ENCODE data around the gene RNF220. TPM values are rescaled to one million over a fixed set of nuclear protein-coding genes. Genes with fewer than 3 reads are reported as not detected.

The RNF220 gene
- polyA plus RNA-seq, 1 donor from 2014 or later, result 142 TPM

DNA sequence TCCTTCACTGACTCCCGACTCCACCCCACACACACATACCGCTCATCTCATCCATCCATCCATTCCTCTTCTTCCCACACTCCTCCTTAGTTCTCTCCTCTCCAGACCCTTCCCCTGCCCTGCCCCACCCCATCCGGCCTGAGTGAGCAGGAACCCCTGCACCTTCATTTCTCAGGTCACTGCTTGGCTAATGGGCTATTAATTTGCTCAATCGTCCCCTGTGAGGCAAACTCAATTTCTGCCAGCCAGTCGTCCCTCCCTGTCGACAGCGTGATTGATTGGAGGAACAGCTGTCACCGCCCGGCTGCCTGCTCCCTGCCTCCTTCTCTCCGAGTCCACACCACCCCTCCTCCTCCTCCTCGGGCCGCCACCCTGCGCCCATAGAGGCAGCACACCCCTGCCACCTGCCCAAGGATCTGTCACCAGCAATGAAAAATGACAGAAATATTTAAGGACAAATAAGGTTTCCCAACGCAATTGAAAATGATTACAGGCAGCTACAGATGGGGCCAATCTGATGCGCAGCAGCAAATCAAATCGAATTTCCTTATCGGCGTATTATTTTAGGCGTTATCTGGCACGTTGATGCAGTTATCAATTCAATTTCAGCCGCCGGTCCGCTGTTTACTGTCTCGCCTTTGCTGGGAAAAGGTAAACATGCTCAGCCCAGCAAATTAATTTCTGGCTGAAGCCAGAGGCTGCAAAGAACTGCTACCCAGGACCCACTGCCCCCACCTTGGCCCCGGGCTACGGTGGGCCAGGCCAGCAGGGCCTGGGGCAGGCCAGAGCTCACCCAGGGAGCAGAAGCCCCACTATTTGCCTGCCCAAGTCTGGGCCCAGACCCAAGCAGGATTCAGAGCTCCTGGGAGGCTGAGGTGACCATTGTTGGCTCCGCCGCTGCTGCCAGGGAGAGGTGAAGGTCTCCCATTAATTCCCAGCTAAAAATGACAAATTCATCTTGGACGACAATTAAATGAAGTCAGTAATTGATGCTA lies 197.9 kb downstream of the RNF220 start:
- Histone ChIP-seq H2AFZ (ENCODE audit: low read depth, low read length) (no peak overlapping the region), H3K79me2 (replicated peaks; ENCODE audit: insufficient read depth, low read length) (no peaks in the 10 kb centered on the region), H4K20me1 (ENCODE audit: insufficient read depth) (no peaks in the 10 kb centered on the region), H3F3A (ENCODE audit: insufficient read depth, low read length, poor library complexity, severe bottlenecking) (no peaks in the 10 kb centered on the region), H3K27me3 (ENCODE audit: insufficient read depth, low read depth, low read length) (no peaks in the 10 kb centered on the region), H3K9me3 (ENCODE audit: low read length) (no peaks in the 10 kb centered on the region), H3K4me3 (ENCODE audit: low read length) (no peak overlapping the region), H3K27ac (ENCODE audit: low read length) (no peak overlapping the region), H3K36me3 (ENCODE audit: insufficient read depth, low read length) (no peaks in the 10 kb centered on the region), H3K9me2 (ENCODE audit: insufficient read depth, low read length) (no peaks in the 10 kb centered on the region), H3K9ac (ENCODE audit: low read length) (no peak overlapping the region), H3K4me2 (ENCODE audit: low read length) (no peak overlapping the region)
- TF ChIP-seq MXI1 (conservative IDR thresholded peaks at IDR 0.05; ENCODE audit: poor library complexity, severe bottlenecking) (no peak), EZH2 (IDR thresholded peaks at IDR 0.05; ENCODE audit: borderline replicate concordance, insufficient read depth, low read length, poor library complexity, severe bottlenecking) (no peak), EP300 (conservative IDR thresholded peaks at IDR 0.05; ENCODE audit: poor library complexity, severe bottlenecking) (no peak), POLR2AphosphoS5 (IDR thresholded peaks at IDR 0.05) (no peak), SMC3 (conservative IDR thresholded peaks at IDR 0.05; ENCODE audit: poor library complexity) (no peak), TAF1 (IDR thresholded peaks at IDR 0.05; ENCODE audit: low read depth) (no peak), RAD21 (conservative IDR thresholded peaks at IDR 0.05) (no peak)
- TF ChIP-seq, protein P1, sequence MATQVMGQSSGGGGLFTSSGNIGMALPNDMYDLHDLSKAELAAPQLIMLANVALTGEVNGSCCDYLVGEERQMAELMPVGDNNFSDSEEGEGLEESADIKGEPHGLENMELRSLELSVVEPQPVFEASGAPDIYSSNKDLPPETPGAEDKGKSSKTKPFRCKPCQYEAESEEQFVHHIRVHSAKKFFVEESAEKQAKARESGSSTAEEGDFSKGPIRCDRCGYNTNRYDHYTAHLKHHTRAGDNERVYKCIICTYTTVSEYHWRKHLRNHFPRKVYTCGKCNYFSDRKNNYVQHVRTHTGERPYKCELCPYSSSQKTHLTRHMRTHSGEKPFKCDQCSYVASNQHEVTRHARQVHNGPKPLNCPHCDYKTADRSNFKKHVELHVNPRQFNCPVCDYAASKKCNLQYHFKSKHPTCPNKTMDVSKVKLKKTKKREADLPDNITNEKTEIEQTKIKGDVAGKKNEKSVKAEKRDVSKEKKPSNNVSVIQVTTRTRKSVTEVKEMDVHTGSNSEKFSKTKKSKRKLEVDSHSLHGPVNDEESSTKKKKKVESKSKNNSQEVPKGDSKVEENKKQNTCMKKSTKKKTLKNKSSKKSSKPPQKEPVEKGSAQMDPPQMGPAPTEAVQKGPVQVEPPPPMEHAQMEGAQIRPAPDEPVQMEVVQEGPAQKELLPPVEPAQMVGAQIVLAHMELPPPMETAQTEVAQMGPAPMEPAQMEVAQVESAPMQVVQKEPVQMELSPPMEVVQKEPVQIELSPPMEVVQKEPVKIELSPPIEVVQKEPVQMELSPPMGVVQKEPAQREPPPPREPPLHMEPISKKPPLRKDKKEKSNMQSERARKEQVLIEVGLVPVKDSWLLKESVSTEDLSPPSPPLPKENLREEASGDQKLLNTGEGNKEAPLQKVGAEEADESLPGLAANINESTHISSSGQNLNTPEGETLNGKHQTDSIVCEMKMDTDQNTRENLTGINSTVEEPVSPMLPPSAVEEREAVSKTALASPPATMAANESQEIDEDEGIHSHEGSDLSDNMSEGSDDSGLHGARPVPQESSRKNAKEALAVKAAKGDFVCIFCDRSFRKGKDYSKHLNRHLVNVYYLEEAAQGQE (IDR thresholded peaks at IDR 0.05; ENCODE audit: borderline replicate concordance), result no peak
- TF ChIP-seq, protein P2, sequence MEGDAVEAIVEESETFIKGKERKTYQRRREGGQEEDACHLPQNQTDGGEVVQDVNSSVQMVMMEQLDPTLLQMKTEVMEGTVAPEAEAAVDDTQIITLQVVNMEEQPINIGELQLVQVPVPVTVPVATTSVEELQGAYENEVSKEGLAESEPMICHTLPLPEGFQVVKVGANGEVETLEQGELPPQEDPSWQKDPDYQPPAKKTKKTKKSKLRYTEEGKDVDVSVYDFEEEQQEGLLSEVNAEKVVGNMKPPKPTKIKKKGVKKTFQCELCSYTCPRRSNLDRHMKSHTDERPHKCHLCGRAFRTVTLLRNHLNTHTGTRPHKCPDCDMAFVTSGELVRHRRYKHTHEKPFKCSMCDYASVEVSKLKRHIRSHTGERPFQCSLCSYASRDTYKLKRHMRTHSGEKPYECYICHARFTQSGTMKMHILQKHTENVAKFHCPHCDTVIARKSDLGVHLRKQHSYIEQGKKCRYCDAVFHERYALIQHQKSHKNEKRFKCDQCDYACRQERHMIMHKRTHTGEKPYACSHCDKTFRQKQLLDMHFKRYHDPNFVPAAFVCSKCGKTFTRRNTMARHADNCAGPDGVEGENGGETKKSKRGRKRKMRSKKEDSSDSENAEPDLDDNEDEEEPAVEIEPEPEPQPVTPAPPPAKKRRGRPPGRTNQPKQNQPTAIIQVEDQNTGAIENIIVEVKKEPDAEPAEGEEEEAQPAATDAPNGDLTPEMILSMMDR (IDR thresholded peaks at IDR 0.05; ENCODE audit: poor library complexity, severe bottlenecking), result no peak

- TF ChIP-seq SMC3 (conservative IDR thresholded peaks at IDR 0.05; ENCODE audit: poor library complexity) (no peak), EP300 (conservative IDR thresholded peaks at IDR 0.05; ENCODE audit: poor library complexity, severe bottlenecking) (no peak), POLR2AphosphoS5 (IDR thresholded peaks at IDR 0.05) (no peak), RAD21 (conservative IDR thresholded peaks at IDR 0.05) (no peak), EZH2 (IDR thresholded peaks at IDR 0.05; ENCODE audit: borderline replicate concordance, insufficient read depth, low read length, poor library complexity, severe bottlenecking) (no peak), MXI1 (conservative IDR thresholded peaks at IDR 0.05; ENCODE audit: poor library complexity, severe bottlenecking) (no peak), TAF1 (IDR thresholded peaks at IDR 0.05; ENCODE audit: low read depth) (no peak)
- TF ChIP-seq, protein P1 (IDR thresholded peaks at IDR 0.05; ENCODE audit: borderline replicate concordance), result no peak
- TF ChIP-seq, protein P2 (IDR thresholded peaks at IDR 0.05; ENCODE audit: poor library complexity, severe bottlenecking), result no peak
- no peak overlapping the region for H3K4me2 ChIP-seq (ENCODE audit: low read length)
- no peaks in the 10 kb centered on the region for H3F3A ChIP-seq (ENCODE audit: insufficient read depth, low read length, poor library complexity, severe bottlenecking)
- H3K27me3 ChIP-seq (ENCODE audit: insufficient read depth, low read depth, low read length), result no peaks in the 10 kb centered on the region
- no peaks in the 10 kb centered on the region for H3K79me2 ChIP-seq (replicated peaks; ENCODE audit: insufficient read depth, low read length)
- H3K9me2 ChIP-seq (ENCODE audit: insufficient read depth, low read length), result no peaks in the 10 kb centered on the region
- H3K27ac ChIP-seq (ENCODE audit: low read length), result no peak overlapping the region
- H3K4me3 ChIP-seq (ENCODE audit: low read length), result no peak overlapping the region
- no peak overlapping the region for H3K9ac ChIP-seq (ENCODE audit: low read length)
- no peak overlapping the region for H2AFZ ChIP-seq (ENCODE audit: low read depth, low read length)
- no peaks in the 10 kb centered on the region for H4K20me1 ChIP-seq (ENCODE audit: insufficient read depth)
- no peaks in the 10 kb centered on the region for H3K36me3 ChIP-seq (ENCODE audit: insufficient read depth, low read length)
- no peaks in the 10 kb centered on the region for H3K9me3 ChIP-seq (ENCODE audit: low read length)
Observed at GRCh38 chr1:44603718-44604117, 198.7 kb downstream of the RNF220 start.
